ENCODE results near the gene GALNT15.

Gene GALNT15

DNA sequence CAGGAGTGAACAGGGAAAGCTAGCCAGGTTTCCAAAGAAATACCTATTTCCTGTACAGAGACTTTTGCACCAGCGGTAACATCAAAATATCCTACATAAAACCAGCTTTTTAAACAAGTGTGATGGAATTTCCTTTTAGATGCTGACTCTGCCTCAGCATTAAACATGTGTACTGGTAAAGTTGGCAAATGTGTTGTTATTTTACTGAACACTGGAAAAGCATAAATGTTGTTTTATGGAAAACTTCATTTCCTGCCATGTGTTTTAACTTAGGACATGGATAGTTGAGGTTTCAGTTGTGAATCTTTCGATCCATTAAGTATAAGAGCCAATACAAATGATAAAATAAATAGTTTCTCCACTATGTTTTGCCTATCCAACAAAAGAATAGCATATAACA, 106.2 kb downstream of the GALNT15 start:
- Histone ChIP-seq H3K36me3 (peaks cover 0 to 26% (median 0%) of the 10 kb centered on the region in 3 donors), H3K4me3 (no peak overlapping the region), H3K27ac (no peak overlapping the region), H3K9me3 (no peaks in the 10 kb centered on the region), H3K27me3 (no peaks in the 10 kb centered on the region), H3K4me1 (no peaks in the 10 kb centered on the region)
- TF ChIP-seq, protein P1, sequence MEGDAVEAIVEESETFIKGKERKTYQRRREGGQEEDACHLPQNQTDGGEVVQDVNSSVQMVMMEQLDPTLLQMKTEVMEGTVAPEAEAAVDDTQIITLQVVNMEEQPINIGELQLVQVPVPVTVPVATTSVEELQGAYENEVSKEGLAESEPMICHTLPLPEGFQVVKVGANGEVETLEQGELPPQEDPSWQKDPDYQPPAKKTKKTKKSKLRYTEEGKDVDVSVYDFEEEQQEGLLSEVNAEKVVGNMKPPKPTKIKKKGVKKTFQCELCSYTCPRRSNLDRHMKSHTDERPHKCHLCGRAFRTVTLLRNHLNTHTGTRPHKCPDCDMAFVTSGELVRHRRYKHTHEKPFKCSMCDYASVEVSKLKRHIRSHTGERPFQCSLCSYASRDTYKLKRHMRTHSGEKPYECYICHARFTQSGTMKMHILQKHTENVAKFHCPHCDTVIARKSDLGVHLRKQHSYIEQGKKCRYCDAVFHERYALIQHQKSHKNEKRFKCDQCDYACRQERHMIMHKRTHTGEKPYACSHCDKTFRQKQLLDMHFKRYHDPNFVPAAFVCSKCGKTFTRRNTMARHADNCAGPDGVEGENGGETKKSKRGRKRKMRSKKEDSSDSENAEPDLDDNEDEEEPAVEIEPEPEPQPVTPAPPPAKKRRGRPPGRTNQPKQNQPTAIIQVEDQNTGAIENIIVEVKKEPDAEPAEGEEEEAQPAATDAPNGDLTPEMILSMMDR (IDR thresholded peaks at IDR 0.05), result no peak
- intact Hi-C loops (cut with DNase I; ENCODE audit: low total_unique reads), result no loop called here
- no peak for DNase-seq
